Stimulated activated CD4-positive, alpha-beta T cell treated with anti-CD3 and anti-CD28 coated beads, Interleukin-1b, Interleukin-23, amount 100 ng/mL, for 24 hours (primary cell): ENCODE results near the gene CDH13.

Source experiments
- DNase-seq, 4 experiments: peaks; one replicate each; pipeline ENCODE4 v3.0.0-alpha.2; 2020; ENCODE audit warnings: low read depth in 4 of 4, low spot score in 1 of 4

CDH13 gene

GRCh38 chr16:82833378-82833993 lies 206.7 kb downstream of the CDH13 start:
- DNase-seq: no peak

GRCh38 chr16:82834151-82834815 lies 207.5 kb downstream of the CDH13 start:
- no peak for DNase-seq

- no peak for DNase-seq
Observed at GRCh38 chr16:82835487-82836155, 208.9 kb downstream of the CDH13 start.

- DNase-seq: no peak
Observed at GRCh38 chr16:82841108-82841507, 214.3 kb downstream of the CDH13 start.

GRCh38 chr16:82843606-82844271 lies 217.0 kb downstream of the CDH13 start:
- DNase-seq: no peak

- DNase-seq: no peak
Observed at GRCh38 chr16:82845116-82845515, 218.3 kb downstream of the CDH13 start.

GRCh38 chr16:82846806-82847205 lies 220.0 kb downstream of the CDH13 start:
- no peak for DNase-seq

- no peak for DNase-seq
Observed at GRCh38 chr16:82848013-82848412, 221.2 kb downstream of the CDH13 start.

- no peak for DNase-seq
Observed at GRCh38 chr16:82852388-82853008, 225.7 kb downstream of the CDH13 start.

- DNase-seq: no peak
Observed at GRCh38 chr16:82855471-82855870, 228.7 kb downstream of the CDH13 start.

GRCh38 chr16:82857693-82858365 lies 231.1 kb downstream of the CDH13 start:
- no peak for DNase-seq

GRCh38 chr16:82859662-82860061 lies 232.9 kb downstream of the CDH13 start:
- no peak for DNase-seq

GRCh38 chr16:82860071-82860470 lies 233.3 kb downstream of the CDH13 start:
- no peak for DNase-seq

- no peak for DNase-seq
Observed at GRCh38 chr16:82862057-82862456, 235.3 kb downstream of the CDH13 start.

- DNase-seq: no peak
Observed at GRCh38 chr16:82864332-82865040, 237.7 kb downstream of the CDH13 start.

GRCh38 chr16:82865412-82865811 lies 238.6 kb downstream of the CDH13 start:
- no peak for DNase-seq

- no peak for DNase-seq
Observed at GRCh38 chr16:82867485-82867884, 240.7 kb downstream of the CDH13 start.

GRCh38 chr16:82874271-82874670 lies 247.5 kb downstream of the CDH13 start:
- DNase-seq: no peak

- DNase-seq: no peak
Observed at GRCh38 chr16:82874672-82875071, 247.9 kb downstream of the CDH13 start.

- no peak for DNase-seq
Observed at GRCh38 chr16:82876951-82877350, 250.2 kb downstream of the CDH13 start.
